DOHH2 (cell line): ENCODE results near the gene SLC45A3.
"Not testable (repeated sequence)": the region's sequence is repeated elsewhere in the genome, so short reads cannot be mapped to it uniquely, and the experiment has no call there.

ENCODE experiments used
- H3F3A ChIP-seq: fragments of 200-600 bp; sonication (generic), shearing (Covaris generic); 2 replicates; pipeline ENCODE4 v1.6.0; 2016; ENCODE audit warnings: antibody characterized with exemption, mild to moderate bottlenecking; ENCODE audit not compliant: control insufficient read depth, insufficient read depth
- H3K27ac ChIP-seq: fragments of 200-600 bp; sonication (generic); 2 replicates; pipeline ENCODE4 v1.5.1; 2014; ENCODE audit warnings: low read depth, mild to moderate bottlenecking, low read length, moderate library complexity
- H3K27me3 ChIP-seq: fragments of 200-600 bp; sonication (generic); 2 replicates; pipeline ENCODE4 v1.6.1; 2014; ENCODE audit warnings: mild to moderate bottlenecking, low read length, mixed read lengths; ENCODE audit not compliant: control insufficient read depth
- H3K36me3 ChIP-seq: fragments of 200-600 bp; sonication (generic); 2 replicates; pipeline ENCODE4 v1.6.1; 2014; ENCODE audit warnings: mild to moderate bottlenecking, low read length, moderate library complexity, mixed read lengths; ENCODE audit not compliant: control insufficient read depth
- H3K4me1 ChIP-seq: fragments of 200-600 bp; sonication (generic); 2 replicates; pipeline ENCODE4 v1.6.1; 2014; ENCODE audit warnings: mild to moderate bottlenecking, low read length, mixed read lengths; ENCODE audit not compliant: control insufficient read depth
- H3K4me2 ChIP-seq: fragments of 200-600 bp; sonication (generic); 2 replicates; pipeline ENCODE4 v1.6.0; 2014; ENCODE audit warnings: mild to moderate bottlenecking, low read length, moderate library complexity
- H3K4me3 ChIP-seq: fragments of 200-600 bp; sonication (generic); 2 replicates; pipeline ENCODE4 v1.5.1; 2014; ENCODE audit warnings: mild to moderate bottlenecking, low read length, mixed read lengths
- H3K79me2 ChIP-seq: fragments of 200-600 bp; sonication (generic); 2 replicates; pipeline ENCODE4 v1.6.1; 2014; ENCODE audit warnings: mild to moderate bottlenecking, low read length, mixed read lengths; ENCODE audit not compliant: control insufficient read depth
- H3K9me2 ChIP-seq: fragments of 200-600 bp; sonication (generic); replicated peaks from 2 replicates; pipeline ENCODE4 v1.6.1; 2014; ENCODE audit warnings: mild to moderate bottlenecking, low read length, mixed read lengths; ENCODE audit not compliant: control insufficient read depth
- H3K9me3 ChIP-seq: fragments of 200-600 bp; sonication (generic); 2 replicates; pipeline ENCODE4 v1.6.1; 2014; ENCODE audit warnings: antibody characterized with exemption, low read length, mixed read lengths; ENCODE audit not compliant: control insufficient read depth, insufficient read depth
- H4K20me1 ChIP-seq: fragments of 200-600 bp; sonication (generic); 2 replicates; pipeline ENCODE4 v1.6.0; 2014; ENCODE audit warnings: low read depth, mild to moderate bottlenecking, antibody characterized with exemption, low read length, moderate library complexity; ENCODE audit not compliant: control insufficient read depth, insufficient read depth
- EZH2phosphoT487 ChIP-seq: fragments of 200-600 bp; sonication (generic); IDR thresholded peaks from 2 replicates; pipeline ENCODE4 v1.6.1; 2017; ENCODE audit warnings: borderline replicate concordance, mild to moderate bottlenecking, antibody characterized with exemption, low read length, moderate library complexity, mixed read lengths
- TF ChIP-seq, protein P1 (sequence below): fragments of 200-600 bp; sonication (generic); IDR thresholded peaks from one replicate; pipeline ENCODE4 v1.5.1; 2014; ENCODE audit warnings: antibody characterized with exemption, mild to moderate bottlenecking, low read depth, low read length; ENCODE audit not compliant: poor library complexity, severe bottlenecking

The SLC45A3 gene

DNA sequence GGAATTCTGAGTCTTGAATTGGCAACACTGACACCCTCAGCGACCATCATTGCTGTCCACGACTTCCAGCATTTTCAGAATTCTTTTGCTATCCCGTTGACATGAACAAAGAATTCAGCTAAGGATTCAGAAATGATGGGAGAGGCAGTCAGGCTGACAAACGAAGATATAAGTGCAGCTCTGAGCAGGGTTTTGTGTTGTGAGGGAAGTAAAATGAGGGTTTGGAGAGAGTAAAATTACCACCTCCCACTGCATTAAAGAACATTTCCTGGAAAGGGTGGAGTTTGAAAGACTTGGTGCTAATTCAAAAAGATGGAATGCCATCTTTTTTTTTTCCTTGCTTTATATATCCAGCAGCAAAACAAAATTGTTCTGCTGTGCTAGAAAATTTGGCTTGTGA lies 43.6 kb downstream of the SLC45A3 start:
- TF ChIP-seq, protein P1, sequence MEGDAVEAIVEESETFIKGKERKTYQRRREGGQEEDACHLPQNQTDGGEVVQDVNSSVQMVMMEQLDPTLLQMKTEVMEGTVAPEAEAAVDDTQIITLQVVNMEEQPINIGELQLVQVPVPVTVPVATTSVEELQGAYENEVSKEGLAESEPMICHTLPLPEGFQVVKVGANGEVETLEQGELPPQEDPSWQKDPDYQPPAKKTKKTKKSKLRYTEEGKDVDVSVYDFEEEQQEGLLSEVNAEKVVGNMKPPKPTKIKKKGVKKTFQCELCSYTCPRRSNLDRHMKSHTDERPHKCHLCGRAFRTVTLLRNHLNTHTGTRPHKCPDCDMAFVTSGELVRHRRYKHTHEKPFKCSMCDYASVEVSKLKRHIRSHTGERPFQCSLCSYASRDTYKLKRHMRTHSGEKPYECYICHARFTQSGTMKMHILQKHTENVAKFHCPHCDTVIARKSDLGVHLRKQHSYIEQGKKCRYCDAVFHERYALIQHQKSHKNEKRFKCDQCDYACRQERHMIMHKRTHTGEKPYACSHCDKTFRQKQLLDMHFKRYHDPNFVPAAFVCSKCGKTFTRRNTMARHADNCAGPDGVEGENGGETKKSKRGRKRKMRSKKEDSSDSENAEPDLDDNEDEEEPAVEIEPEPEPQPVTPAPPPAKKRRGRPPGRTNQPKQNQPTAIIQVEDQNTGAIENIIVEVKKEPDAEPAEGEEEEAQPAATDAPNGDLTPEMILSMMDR: no peak
- no peak for TF ChIP-seq EZH2phosphoT487
- Histone ChIP-seq H3K79me2 (peaks cover 6% of the 10 kb centered on the region), H3K4me3 (no peak overlapping the region), H4K20me1 (no peaks in the 10 kb centered on the region), H3K4me1 (peaks cover 11% of the 10 kb centered on the region), H3K9me2 (no peaks in the 10 kb centered on the region), H3K36me3 (no peaks in the 10 kb centered on the region), H3K27me3 (no peaks in the 10 kb centered on the region; the same call in 1 of the 2 replicates), H3K9me3 (no peaks in the 10 kb centered on the region), H3F3A (no peaks in the 10 kb centered on the region), H3K27ac (no peak overlapping the region), H3K4me2 (no peak overlapping the region)

GRCh38 chr1:205636138-205636530 lies 44.2 kb downstream of the SLC45A3 start:
- not testable (repeated sequence) for H3F3A ChIP-seq, H3K27me3 ChIP-seq

GRCh38 chr1:205633421-205633976 lies 46.8 kb downstream of the SLC45A3 start:
- H3K79me2 ChIP-seq: peaks cover 32% of the 10 kb centered on the region
- no peak overlapping the region for H3K4me2 ChIP-seq
- H3F3A ChIP-seq: peaks cover 9% of the 10 kb centered on the region
- H3K9me3 ChIP-seq: no peaks in the 10 kb centered on the region
- H3K36me3 ChIP-seq: peaks cover 14% of the 10 kb centered on the region
- H3K9me2 ChIP-seq: no peaks in the 10 kb centered on the region
- no peaks in the 10 kb centered on the region for H3K27me3 ChIP-seq
- H3K4me1 ChIP-seq: peaks cover 17% of the 10 kb centered on the region
- H3K4me3 ChIP-seq: no peak overlapping the region
- no peaks in the 10 kb centered on the region for H4K20me1 ChIP-seq
- no peak overlapping the region for H3K27ac ChIP-seq
- TF ChIP-seq EZH2phosphoT487: no peak
- TF ChIP-seq, protein P1: no peak

More at GRCh38 chr1:205636138-205636530, 44.2 kb downstream of the SLC45A3 start:
- not testable (repeated sequence) for H3K79me2 ChIP-seq, H3K36me3 ChIP-seq, H3K9me2 ChIP-seq, H4K20me1 ChIP-seq, H3K27ac ChIP-seq, H3K9me3 ChIP-seq, H3K4me3 ChIP-seq, H3K4me2 ChIP-seq
- peaks cover 11% of the 10 kb centered on the region for H3K4me1 ChIP-seq

GRCh38 chr1:205632669-205633169 lies 47.6 kb downstream of the SLC45A3 start:
- H3K27me3 ChIP-seq: no peaks in the 10 kb centered on the region
- H3K27ac ChIP-seq: no peak overlapping the region
- H3K4me2 ChIP-seq: peak overlapping the region; percentile 93
- H3K79me2 ChIP-seq: peaks cover 40% of the 10 kb centered on the region
- H3K4me3 ChIP-seq: peak overlapping the region; percentile 89
- H3F3A ChIP-seq: peaks cover 9% of the 10 kb centered on the region
- peaks cover 25% of the 10 kb centered on the region for H3K4me1 ChIP-seq
- no peaks in the 10 kb centered on the region for H3K9me3 ChIP-seq
- peaks cover 5% of the 10 kb centered on the region; the same call in 1 of the 2 replicates for H4K20me1 ChIP-seq
- no peaks in the 10 kb centered on the region for H3K9me2 ChIP-seq
- peaks cover 22% of the 10 kb centered on the region for H3K36me3 ChIP-seq
- TF ChIP-seq, protein P1: no peak
- TF ChIP-seq EZH2phosphoT487: no peak
